Thoracic aorta (tissue), 2 donors: Measurements from ENCODE around the gene NDUFS2. TPM values are rescaled to one million over a fixed set of nuclear protein-coding genes. Genes with fewer than 3 reads are reported as not detected.

Experiments
- ATAC-seq: fragments of 150-250 bp; one replicate; pipeline ENCODE4 v1.8.0; 2017; ENCODE audit warnings: low read depth; ENCODE audit not compliant: insufficient number of reproducible peaks, low FRiP score
- DNase-seq: peaks from one replicate; pipeline ENCODE4 v3.0.0-alpha.2; 2020; ENCODE audit warnings: low spot score
- H3K27ac ChIP-seq, 2 donors: fragments of 200-600 bp; sonication (generic); 1 replicate in 1 of 2; 2 replicates in 1 of 2; pipeline ENCODE4 v1.5.1; 2016; ENCODE audit warnings: mild to moderate bottlenecking in 2 of 2, moderate library complexity in 2 of 2
- H3K27me3 ChIP-seq: fragments of 200-600 bp; sonication (generic); replicated peaks from 2 replicates; pipeline ENCODE4 v1.6.0; 2016; ENCODE audit warnings: mild to moderate bottlenecking; ENCODE audit not compliant: insufficient read depth
- H3K36me3 ChIP-seq: fragments of 200-600 bp; sonication (generic); one replicate; pipeline ENCODE4 v1.5.1; 2016
- H3K4me1 ChIP-seq, 2 donors: fragments of 200-600 bp; sonication (generic); 1 replicate in 1 of 2; 2 replicates in 1 of 2; pipeline versions ENCODE4 v1.5.1 to v1.6.0; 2016; ENCODE audit warnings: low read depth in 2 of 2, mild to moderate bottlenecking in 1 of 2; ENCODE audit not compliant: control insufficient read depth in 1 of 2
- H3K4me3 ChIP-seq: fragments of 200-600 bp; sonication (generic); 2 replicates; pipeline ENCODE4 v1.5.1; 2016; ENCODE audit warnings: mild to moderate bottlenecking
- H3K9me3 ChIP-seq: fragments of 200-600 bp; sonication (generic); 2 replicates; pipeline ENCODE4 v1.5.1; 2016
- total RNA-seq, 2 donors: library from RNA; depleted of rRNA; stranded (reverse); fragments of >200 nt; gene quantifications; one replicate each; pipeline versions ENCODE4 v1.1.0 to v1.2.3, GENCODE V29; 2016
- TF ChIP-seq, protein P1 (sequence below): fragments of 200-600 bp; sonication (generic); IDR thresholded peaks from one replicate; pipeline ENCODE4 v1.5.1; 2019; ENCODE audit warnings: antibody characterized with exemption

NDUFS2 gene
- total RNA-seq, 2 donors from 2014 or later: 61.5 to 63.5 TPM

DNA sequence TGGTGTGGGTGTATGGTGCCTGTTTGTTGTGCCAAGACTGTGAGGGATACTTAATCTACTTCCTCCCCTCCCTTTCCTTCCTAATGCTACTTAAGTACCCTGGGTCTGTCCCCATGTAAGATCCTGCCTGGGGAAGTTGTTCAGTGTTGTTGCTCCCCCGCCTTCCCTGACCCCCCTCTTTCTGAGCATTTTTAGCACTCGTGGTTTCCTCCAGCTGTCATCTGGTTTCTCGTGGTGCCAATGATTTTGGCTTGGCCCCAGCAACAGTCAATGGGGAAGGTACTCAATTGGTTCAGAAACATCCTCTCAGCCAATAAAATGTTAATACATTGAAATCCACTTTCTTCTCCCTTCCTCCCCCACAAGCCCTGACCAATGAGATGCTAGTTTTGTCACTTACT, 16.9 kb upstream of the NDUFS2 start:
- Histone ChIP-seq H3K27me3 (no peaks in the 10 kb centered on the region), H3K27ac (peak overlapping the region in 1 of 2 donors; percentile 44), H3K36me3 (no peaks in the 10 kb centered on the region), H3K9me3 (no peaks in the 10 kb centered on the region), H3K4me3 (no peak overlapping the region), H3K4me1 (peaks cover 4 to 6% of the 10 kb centered on the region in 2 donors)
- TF ChIP-seq, protein P1, sequence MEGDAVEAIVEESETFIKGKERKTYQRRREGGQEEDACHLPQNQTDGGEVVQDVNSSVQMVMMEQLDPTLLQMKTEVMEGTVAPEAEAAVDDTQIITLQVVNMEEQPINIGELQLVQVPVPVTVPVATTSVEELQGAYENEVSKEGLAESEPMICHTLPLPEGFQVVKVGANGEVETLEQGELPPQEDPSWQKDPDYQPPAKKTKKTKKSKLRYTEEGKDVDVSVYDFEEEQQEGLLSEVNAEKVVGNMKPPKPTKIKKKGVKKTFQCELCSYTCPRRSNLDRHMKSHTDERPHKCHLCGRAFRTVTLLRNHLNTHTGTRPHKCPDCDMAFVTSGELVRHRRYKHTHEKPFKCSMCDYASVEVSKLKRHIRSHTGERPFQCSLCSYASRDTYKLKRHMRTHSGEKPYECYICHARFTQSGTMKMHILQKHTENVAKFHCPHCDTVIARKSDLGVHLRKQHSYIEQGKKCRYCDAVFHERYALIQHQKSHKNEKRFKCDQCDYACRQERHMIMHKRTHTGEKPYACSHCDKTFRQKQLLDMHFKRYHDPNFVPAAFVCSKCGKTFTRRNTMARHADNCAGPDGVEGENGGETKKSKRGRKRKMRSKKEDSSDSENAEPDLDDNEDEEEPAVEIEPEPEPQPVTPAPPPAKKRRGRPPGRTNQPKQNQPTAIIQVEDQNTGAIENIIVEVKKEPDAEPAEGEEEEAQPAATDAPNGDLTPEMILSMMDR: no peak
- ATAC-seq (no peak), DNase-seq (no peak)

DNA sequence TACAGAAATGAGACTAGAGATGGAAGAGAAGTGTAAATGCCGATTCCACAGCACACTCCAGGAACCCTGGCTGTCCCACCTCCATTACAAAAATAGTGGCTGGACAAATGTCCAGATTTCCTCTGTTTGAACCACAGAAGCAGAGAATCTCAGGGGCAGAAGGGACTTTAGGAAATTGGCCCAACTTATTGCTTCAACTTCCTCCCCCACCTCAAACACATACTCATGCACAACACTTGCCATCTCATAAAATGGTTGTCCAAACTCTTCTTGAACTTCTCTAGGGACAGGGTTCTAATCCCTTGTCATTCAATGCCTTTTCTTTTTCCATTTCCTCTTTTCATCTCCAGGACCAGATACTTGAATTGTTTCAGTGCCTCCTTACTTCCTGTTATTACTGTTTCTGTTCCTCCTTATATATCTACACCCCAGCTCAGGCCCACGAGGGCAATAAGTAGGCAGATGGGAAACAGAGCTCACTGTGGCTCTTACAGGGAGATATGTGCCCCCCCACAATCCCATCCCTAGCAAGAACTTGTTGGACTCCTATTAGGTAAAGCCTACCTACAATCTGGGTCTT, 16.3 kb upstream of the NDUFS2 start:
- Histone ChIP-seq H3K27me3 (no peaks in the 10 kb centered on the region), H3K9me3 (no peaks in the 10 kb centered on the region), H3K36me3 (no peaks in the 10 kb centered on the region), H3K27ac (peak overlapping the region in 1 of 2 donors; percentile 44), H3K4me3 (no peak overlapping the region), H3K4me1 (peaks cover 4 to 6% of the 10 kb centered on the region in 2 donors)
- TF ChIP-seq, protein P1: no peak
- ATAC-seq (no peak), DNase-seq (no peak)

DNA sequence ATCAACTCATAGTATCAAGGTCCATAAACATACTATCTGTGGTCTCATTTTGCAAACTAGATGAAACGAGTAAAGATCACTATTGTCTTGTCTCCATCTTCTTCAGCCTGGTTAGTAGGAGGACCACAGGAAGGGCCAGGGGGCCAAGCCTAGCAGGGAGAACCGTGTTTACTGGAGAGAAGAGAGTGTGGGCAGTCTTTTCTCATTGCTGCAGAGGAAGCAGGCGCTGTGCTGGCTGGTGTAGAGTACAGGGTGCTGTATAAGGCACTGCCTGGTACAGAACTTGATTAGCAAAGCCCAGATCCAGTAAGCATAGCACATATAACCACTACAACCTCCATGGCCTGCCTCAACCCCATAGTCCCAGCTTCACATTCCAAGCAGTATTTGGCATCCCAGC, 14.9 kb upstream of the NDUFS2 start:
- Histone ChIP-seq H3K9me3 (no peaks in the 10 kb centered on the region), H3K4me1 (peaks cover 4 to 6% of the 10 kb centered on the region in 2 donors), H3K27me3 (no peaks in the 10 kb centered on the region), H3K4me3 (no peak overlapping the region), H3K36me3 (no peaks in the 10 kb centered on the region), H3K27ac (no peak overlapping the region)
- TF ChIP-seq, protein P1: no peak
- ATAC-seq: no peak
- no peak for DNase-seq

DNA sequence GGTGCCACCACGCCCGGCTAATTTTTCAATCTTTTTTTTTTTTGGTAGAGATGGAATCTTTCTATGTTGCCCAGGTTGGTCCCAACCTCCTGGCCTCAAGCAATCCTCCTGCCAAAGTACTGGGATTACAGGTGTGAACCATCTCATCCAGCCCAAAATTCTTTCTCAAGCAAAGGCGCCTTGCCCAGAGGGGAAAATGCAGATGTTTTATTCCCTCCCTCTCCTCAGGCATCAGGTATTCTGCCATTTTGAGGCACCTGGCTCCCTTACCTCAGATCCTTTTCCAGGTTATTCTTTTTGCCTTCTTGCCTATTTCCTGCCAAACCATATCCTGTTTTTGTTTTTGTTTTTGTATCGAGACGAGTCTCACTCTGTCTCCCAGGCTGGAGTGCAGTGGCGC, 13.8 kb upstream of the NDUFS2 start:
- Histone ChIP-seq H3K27me3 (no peaks in the 10 kb centered on the region), H3K36me3 (no peaks in the 10 kb centered on the region), H3K9me3 (no peaks in the 10 kb centered on the region), H3K4me1 (peaks cover 4 to 6% of the 10 kb centered on the region in 2 donors), H3K27ac (no peak overlapping the region), H3K4me3 (no peak overlapping the region)
- ATAC-seq (no peak), DNase-seq (no peak)
- TF ChIP-seq, protein P1: no peak

DNA sequence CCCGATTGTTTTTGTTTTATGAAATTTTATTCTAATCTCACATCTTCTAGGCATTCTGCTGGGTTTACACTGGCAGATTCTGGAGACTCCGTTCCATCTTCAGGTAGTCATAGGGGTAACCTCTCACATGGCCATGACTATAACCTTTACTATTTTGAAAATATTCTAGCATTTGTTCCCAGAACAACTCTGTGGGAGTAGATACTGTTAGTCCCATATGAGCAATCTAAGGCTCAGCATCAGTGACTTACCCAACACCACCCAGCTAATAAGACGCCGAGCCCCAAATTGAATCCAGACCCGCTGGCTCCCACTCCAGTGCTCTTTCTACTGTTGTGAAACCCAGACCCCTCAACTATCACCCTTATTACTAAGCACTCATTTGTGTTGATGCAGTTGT, 13.1 kb upstream of the NDUFS2 start:
- Histone ChIP-seq H3K36me3 (no peaks in the 10 kb centered on the region), H3K4me3 (no peak overlapping the region), H3K27ac (no peak overlapping the region), H3K27me3 (no peaks in the 10 kb centered on the region), H3K9me3 (no peaks in the 10 kb centered on the region), H3K4me1 (peaks cover 4 to 6% of the 10 kb centered on the region in 2 donors)
- DNase-seq: no peak
- no peak for ATAC-seq
- TF ChIP-seq, protein P1: no peak
